ENCODE results near the gene INSIG1.

INSIG1 gene

GRCh38 chr7:155356323-155357105, 58.8 kb downstream of the INSIG1 start:
- Histone ChIP-seq H3K27ac (ENCODE audit: low read length) (no peak overlapping the region), H3K36me3 (ENCODE audit: control insufficient read depth in 1 of 2, insufficient read depth in 2 of 2, low read length in 2 of 2) (no peaks in the 10 kb centered on the region), H3K27me3 (ENCODE audit: low read depth, low read length) (peaks cover 5% of the 10 kb centered on the region), H3K9me3 (ENCODE audit: control insufficient read depth in 1 of 2, low read length in 2 of 2) (no peaks in the 10 kb centered on the region), H3K4me1 (ENCODE audit: control insufficient read depth in 1 of 2, insufficient read depth in 2 of 2, low read length in 2 of 2) (no peaks in the 10 kb centered on the region), H3K4me3 (ENCODE audit: low read depth in 1 of 2, low read length in 2 of 2) (no peak overlapping the region)

GRCh38 chr7:155357573-155358041, 59.9 kb downstream of the INSIG1 start:
- no peak overlapping the region for H3K4me3 ChIP-seq (ENCODE audit: low read depth in 1 of 2, low read length in 2 of 2)
- no peaks in the 10 kb centered on the region for H3K9me3 ChIP-seq (ENCODE audit: control insufficient read depth in 1 of 2, low read length in 2 of 2)
- H3K36me3 ChIP-seq (ENCODE audit: control insufficient read depth in 1 of 2, insufficient read depth in 2 of 2, low read length in 2 of 2), result no peaks in the 10 kb centered on the region
- H3K4me1 ChIP-seq (ENCODE audit: control insufficient read depth in 1 of 2, insufficient read depth in 2 of 2, low read length in 2 of 2), result no peaks in the 10 kb centered on the region
- H3K27me3 ChIP-seq (ENCODE audit: low read depth, low read length), result peaks cover 5% of the 10 kb centered on the region
- H3K27ac ChIP-seq (ENCODE audit: low read length), result no peak overlapping the region

- Histone ChIP-seq H3K4me3 (ENCODE audit: low read depth in 1 of 2, low read length in 2 of 2) (no peak overlapping the region), H3K4me1 (ENCODE audit: control insufficient read depth in 1 of 2, insufficient read depth in 2 of 2, low read length in 2 of 2) (no peaks in the 10 kb centered on the region), H3K27ac (ENCODE audit: low read length) (no peak overlapping the region), H3K9me3 (ENCODE audit: control insufficient read depth in 1 of 2, low read length in 2 of 2) (no peaks in the 10 kb centered on the region), H3K36me3 (ENCODE audit: control insufficient read depth in 1 of 2, insufficient read depth in 2 of 2, low read length in 2 of 2) (no peaks in the 10 kb centered on the region), H3K27me3 (ENCODE audit: low read depth, low read length) (peaks cover 5% of the 10 kb centered on the region)
Measured at GRCh38 chr7:155358066-155358947, 60.6 kb downstream of the INSIG1 start.

GRCh38 chr7:155358948-155359712, 61.5 kb downstream of the INSIG1 start:
- H3K9me3 ChIP-seq (ENCODE audit: control insufficient read depth in 1 of 2, low read length in 2 of 2), result no peaks in the 10 kb centered on the region
- H3K27me3 ChIP-seq (ENCODE audit: low read depth, low read length), result peaks cover 9% of the 10 kb centered on the region
- H3K4me3 ChIP-seq (ENCODE audit: low read depth in 1 of 2, low read length in 2 of 2), result no peak overlapping the region
- H3K27ac ChIP-seq (ENCODE audit: low read length), result no peak overlapping the region
- H3K36me3 ChIP-seq (ENCODE audit: control insufficient read depth in 1 of 2, insufficient read depth in 2 of 2, low read length in 2 of 2), result no peaks in the 10 kb centered on the region
- no peaks in the 10 kb centered on the region for H3K4me1 ChIP-seq (ENCODE audit: control insufficient read depth in 1 of 2, insufficient read depth in 2 of 2, low read length in 2 of 2)

All from muscle layer of duodenum (tissue), 2 donors.